HCT116 (cell line): ENCODE measurements around the gene SH3PXD2A. TPM values are rescaled to one million over a fixed set of nuclear protein-coding genes. Genes with fewer than 3 reads are reported as not detected.

Experiments used
- ATAC-seq: fragments of 200-7000 bp; cut with Tn5 transposase; 2 replicates; pipeline ENCODE4 v1.9.1; 2020; ENCODE audit warnings: mild to moderate bottlenecking, moderate library complexity
- BruUV-seq: library from RNA; stranded (reverse); fragments of 400-500 nt; replicated peaks from 2 replicates; lab custom pipeline; 2021; lab: Mats Ljungman, UMichigan
- CTCF ChIA-PET: fragments of 300-600 bp; sonication (Branson Sonifier 250); formaldehyde crosslinking; loops from one replicate; lab custom pipeline; 2021; ENCODE audit warnings: antibody characterized with exemption; lab: Charles Lee
- POLR2A ChIA-PET: fragments of 300-600, 350-600 bp; sonication (Branson Sonifier 250); formaldehyde crosslinking; loops from one replicate; lab custom pipeline; 2021; ENCODE audit warnings: antibody characterized with exemption; lab: Charles Lee
- RAD21 ChIA-PET, 2 experiments: fragments of 300-600 bp; sonication (Branson Sonifier 250); formaldehyde crosslinking; loops; one replicate each; lab custom pipeline; 2023; ENCODE audit warnings: low total read pairs in 2 of 2; ENCODE audit not compliant: uncharacterized antibody in 2 of 2, unreplicated experiment in 2 of 2, low non-redundant PET in 1 of 2; lab: Charles Lee
- DNase-seq: peaks from one replicate; pipeline ENCODE4 v3.0.0-alpha.2; 2010; ENCODE audit warnings: low read depth, low spot score
- H2AFZ ChIP-seq: fragments of 200-600 bp; shearing (Covaris generic), sonication (generic); 2 replicates; pipeline ENCODE4 v1.6.1; 2017; ENCODE audit warnings: low read depth, mixed run types, mixed read lengths, antibody characterized with exemption, low read length; ENCODE audit not compliant: poor library complexity, severe bottlenecking
- H3K27ac ChIP-seq: 2 replicates; pipeline ENCODE4 v1.5.1; 2012; ENCODE audit warnings: low read depth, low read length
- H3K27me3 ChIP-seq: fragments of 200-600 bp; sonication (generic); 2 replicates; pipeline ENCODE4 v1.6.1; 2016; ENCODE audit warnings: mixed run types, low read length, mixed read lengths; ENCODE audit not compliant: insufficient read depth
- H3K36me3 ChIP-seq, 2 experiments: fragments of 200-500 bp in 1 of 2; fragments of 200-600 bp in 1 of 2; sonication (Bioruptor generic) in 1 of 2; sonication (generic) in 1 of 2; 2 replicates each; pipeline versions ENCODE4 v1.5.1 to v1.6.1; 2014 to 2016; ENCODE audit warnings: low read length in 2 of 2, inconsistent platforms in 1 of 2, mixed read lengths in 1 of 2, mixed run types in 1 of 2; ENCODE audit not compliant: insufficient read depth in 2 of 2, control insufficient read depth in 1 of 2
- H3K4me1 ChIP-seq, 2 experiments: fragments of 200-600 bp in 1 of 2; sonication (generic) in 1 of 2; 2 replicates each; pipeline versions ENCODE4 v1.5.1 to v1.6.1; 2012 to 2017; ENCODE audit warnings: low read length in 2 of 2, inconsistent platforms in 1 of 2, mild to moderate bottlenecking in 1 of 2, mixed read lengths in 1 of 2, mixed run types in 1 of 2, moderate library complexity in 1 of 2; ENCODE audit not compliant: insufficient read depth in 2 of 2, control insufficient read depth in 1 of 2
- H3K4me2 ChIP-seq: fragments of 200-600 bp; sonication (generic); 2 replicates; pipeline ENCODE4 v1.6.1; 2017; ENCODE audit warnings: mixed run types, low read length, mixed read lengths
- H3K4me3 ChIP-seq, 2 experiments: fragments of 200-600 bp in 1 of 2; sonication (generic) in 1 of 2; replicated peaks in 1 of 2; 2 replicates each; pipeline ENCODE4 v1.5.1; 2011 to 2016; ENCODE audit warnings: low read length in 2 of 2, control low read depth in 1 of 2, low read depth in 1 of 2, mild to moderate bottlenecking in 1 of 2, mixed read lengths in 1 of 2, mixed run types in 1 of 2
- H3K79me2 ChIP-seq: fragments of 200-600 bp; sonication (generic); 2 replicates; pipeline ENCODE4 v1.6.1; 2017; ENCODE audit warnings: mild to moderate bottlenecking, mixed run types, low read length, moderate library complexity, mixed read lengths; ENCODE audit not compliant: insufficient read depth
- H3K9ac ChIP-seq: fragments of 200-600 bp; sonication (generic); 2 replicates; pipeline ENCODE4 v1.6.1; 2016; ENCODE audit warnings: low read length, mixed read lengths
- H3K9me2 ChIP-seq: fragments of 200-600 bp; sonication (generic), shearing (Covaris generic); 2 replicates; pipeline ENCODE4 v1.6.1; 2017; ENCODE audit warnings: mixed run types, mild to moderate bottlenecking, moderate library complexity; ENCODE audit not compliant: insufficient read depth
- H3K9me3 ChIP-seq, 2 experiments: fragments of 200-500 bp in 1 of 2; fragments of 200-600 bp in 1 of 2; sonication (Bioruptor generic) in 1 of 2; sonication (generic) in 1 of 2; 2 replicates each; pipeline ENCODE4 v1.6.1; 2014 to 2017; ENCODE audit warnings: low read length in 2 of 2, mixed read lengths in 2 of 2, inconsistent platforms in 1 of 2, low read depth in 1 of 2, mild to moderate bottlenecking in 1 of 2, mixed run types in 1 of 2, moderate library complexity in 1 of 2; ENCODE audit not compliant: control insufficient read depth in 1 of 2, insufficient read depth in 1 of 2
- H4K20me1 ChIP-seq: fragments of 200-600 bp; sonication (generic), shearing (Covaris generic); 2 replicates; pipeline ENCODE4 v1.6.1; 2017; ENCODE audit warnings: mixed run types, mild to moderate bottlenecking, moderate library complexity; ENCODE audit not compliant: insufficient read depth
- CEBPB ChIP-seq: IDR thresholded peaks from 2 replicates; pipeline ENCODE4 v1.6.1; 2012; ENCODE audit warnings: low read depth
- FOSL1 ChIP-seq: IDR thresholded peaks from 2 replicates; pipeline ENCODE4 v1.6.1; 2012; ENCODE audit warnings: low read depth
- RAD21 ChIP-seq: IDR thresholded peaks from 2 replicates; pipeline ENCODE4 v1.6.1; 2012; ENCODE audit warnings: low read depth, mild to moderate bottlenecking
- SRF ChIP-seq: IDR thresholded peaks from 2 replicates; pipeline ENCODE4 v1.6.1; 2012; ENCODE audit warnings: low read depth
- YY1 ChIP-seq: IDR thresholded peaks from 2 replicates; pipeline ENCODE4 v1.6.1; 2011; ENCODE audit warnings: low read length, low read depth, moderate library complexity, mild to moderate bottlenecking; ENCODE audit not compliant: insufficient replicate concordance; ENCODE audit errors: extremely low read depth
- ZFX ChIP-seq: fragments of 450-650 bp; IDR thresholded peaks from 2 replicates; pipeline ENCODE4 v1.6.1; 2017
- intact Hi-C: fragments of 100-400 bp; cut with micrococcal nuclease; formaldehyde crosslinking; loops from 2 replicates; pipeline ENCODE4 v1.10.0; 2022
- total RNA-seq: library from RNA; stranded (reverse); gene quantifications from one replicate; pipeline ENCODE4 v1.2.1, GENCODE V29; 2021; ENCODE audit not compliant: unreplicated experiment
- TF ChIP-seq, protein P1 (sequence below), 3 experiments: fragments of 200-600 bp in 1 of 3; sonication (generic) in 1 of 3; IDR thresholded peaks in 2 of 3; conservative IDR thresholded peaks in 1 of 3; 2 replicates each; pipeline ENCODE4 v1.5.1; 2012 to 2017; ENCODE audit warnings: low read depth in 2 of 3, low read length in 2 of 3, antibody characterized with exemption in 1 of 3, borderline replicate concordance in 1 of 3, control low read depth in 1 of 3, mild to moderate bottlenecking in 1 of 3, mixed read lengths in 1 of 3, mixed run types in 1 of 3, moderate library complexity in 1 of 3; ENCODE audit not compliant: insufficient read depth in 1 of 3

Gene SH3PXD2A
- total RNA-seq, 1 experiment from 2014 or later: 8.7 TPM

DNA sequence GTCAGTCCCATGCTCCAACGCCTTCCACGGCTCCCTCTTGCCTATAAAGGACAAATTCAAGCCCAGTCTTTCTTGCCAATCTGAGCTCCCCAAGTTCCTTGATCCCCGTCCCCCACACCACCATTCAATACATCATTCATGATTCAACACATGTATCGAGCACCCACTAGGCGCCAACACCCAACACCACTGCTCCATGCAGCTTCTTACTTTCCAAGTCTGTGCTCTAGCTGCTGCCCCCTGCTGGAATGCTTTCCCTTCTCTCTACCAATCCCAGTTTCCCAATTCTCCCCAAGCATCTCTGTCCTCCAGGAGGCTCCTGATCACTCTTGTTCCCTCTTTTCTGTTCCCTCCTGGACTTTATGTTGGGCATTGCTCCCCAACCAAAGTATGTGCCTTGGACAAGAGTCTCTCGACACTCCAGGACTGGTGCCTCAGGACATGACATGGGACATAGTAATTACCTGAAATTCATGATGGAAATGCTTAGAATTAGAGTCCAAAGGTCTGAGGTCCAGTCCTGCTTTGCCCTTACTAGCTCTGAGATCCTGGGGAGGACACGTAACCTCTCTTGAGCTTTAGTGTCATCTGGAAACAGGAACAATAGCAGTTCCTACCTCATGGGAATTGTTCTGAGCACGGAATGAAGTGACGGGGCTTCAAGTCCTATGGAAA is 189.2 kb downstream of the SH3PXD2A start:
- TF ChIP-seq RAD21 (no peak; the same call in 1 of the 2 replicates), FOSL1 (no peak), SRF (no peak), ZFX (no peak), YY1 (no peak), CEBPB (no peak)
- TF ChIP-seq, protein P1, sequence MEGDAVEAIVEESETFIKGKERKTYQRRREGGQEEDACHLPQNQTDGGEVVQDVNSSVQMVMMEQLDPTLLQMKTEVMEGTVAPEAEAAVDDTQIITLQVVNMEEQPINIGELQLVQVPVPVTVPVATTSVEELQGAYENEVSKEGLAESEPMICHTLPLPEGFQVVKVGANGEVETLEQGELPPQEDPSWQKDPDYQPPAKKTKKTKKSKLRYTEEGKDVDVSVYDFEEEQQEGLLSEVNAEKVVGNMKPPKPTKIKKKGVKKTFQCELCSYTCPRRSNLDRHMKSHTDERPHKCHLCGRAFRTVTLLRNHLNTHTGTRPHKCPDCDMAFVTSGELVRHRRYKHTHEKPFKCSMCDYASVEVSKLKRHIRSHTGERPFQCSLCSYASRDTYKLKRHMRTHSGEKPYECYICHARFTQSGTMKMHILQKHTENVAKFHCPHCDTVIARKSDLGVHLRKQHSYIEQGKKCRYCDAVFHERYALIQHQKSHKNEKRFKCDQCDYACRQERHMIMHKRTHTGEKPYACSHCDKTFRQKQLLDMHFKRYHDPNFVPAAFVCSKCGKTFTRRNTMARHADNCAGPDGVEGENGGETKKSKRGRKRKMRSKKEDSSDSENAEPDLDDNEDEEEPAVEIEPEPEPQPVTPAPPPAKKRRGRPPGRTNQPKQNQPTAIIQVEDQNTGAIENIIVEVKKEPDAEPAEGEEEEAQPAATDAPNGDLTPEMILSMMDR (IDR thresholded peaks at IDR 0.05 in 2 of 3, conservative IDR thresholded peaks at IDR 0.05 in 1 of 3; ENCODE audit: borderline replicate concordance in 1 of 3, insufficient read depth in 1 of 3, low read depth in 2 of 3, low read length in 2 of 3): peak; percentile 50 to 70 (median 68); a peak in 5 of 6 replicates
- ATAC-seq (peak; percentile 72), DNase-seq (peak; percentile 22)
- ChIA-PET RAD21 (no interaction called here), CTCF (interaction anchor here (1.0 to 2.4 kb wide), 5 partner anchors 9 to 61 kb away, joined by 3 to 8 read pairs (median 7); no protein-coding TSS in a partner anchor), POLR2A (no interaction called here)
- Histone ChIP-seq H3K4me3 (no peak overlapping the region), H2AFZ (no peak overlapping the region), H3K4me2 (no peak overlapping the region), H3K27ac (no peak overlapping the region), H3K79me2 (no peaks in the 10 kb centered on the region), H3K9me3 (no peaks in the 10 kb centered on the region), H3K36me3 (no peaks in the 10 kb centered on the region), H3K27me3 (no peaks in the 10 kb centered on the region), H3K9me2 (no peaks in the 10 kb centered on the region), H3K9ac (no peak overlapping the region), H3K4me1 (no peaks in the 10 kb centered on the region), H4K20me1 (no peaks in the 10 kb centered on the region)
- no TSS peak for BruUV-seq
- intact Hi-C loops: no loop called here
